GM12874 (cell line): ENCODE measurements around the gene SARNP.

ENCODE experiments used
- CTCF ChIP-seq: IDR thresholded peaks from 2 replicates; pipeline ENCODE4 v1.5.1; 2011; ENCODE audit warnings: low read depth, mild to moderate bottlenecking, control low read depth, low read length, moderate library complexity; ENCODE audit not compliant: insufficient read depth

Gene SARNP

GRCh38 chr12:55718624-55719275 lies 98.8 kb downstream of the SARNP start:
- TF ChIP-seq CTCF = no peak

- TF ChIP-seq CTCF = no peak
Measured at GRCh38 chr12:55718015-55718414, 99.5 kb downstream of the SARNP start.

- no peak for TF ChIP-seq CTCF
Measured at GRCh38 chr12:55717011-55718007, 100.2 kb downstream of the SARNP start.

GRCh38 chr12:55716582-55716957 lies 101.0 kb downstream of the SARNP start:
- no peak for TF ChIP-seq CTCF

- TF ChIP-seq CTCF = no peak
Measured at GRCh38 chr12:55715833-55716581, 101.5 kb downstream of the SARNP start, which contains the start of gene BLOC1S1. TSS of gene BLOC1S1 (plus strand) at chr12:55716046. CDS start at chr12:55716052, 6 bp downstream.

GRCh38 chr12:55715169-55715764 lies 102.3 kb downstream of the SARNP start:
- TF ChIP-seq CTCF = no peak
